WTC11 (cell line): Measurements from ENCODE around the gene ANTKMT.

ENCODE experiments used
- CBFB ChIP-seq: sonication (generic); formaldehyde crosslinking; IDR thresholded peaks from 2 replicates; pipeline ENCODE4 v1.8.1; 2022; ENCODE audit warnings: mild to moderate bottlenecking, low read depth, missing genetic modification reagents
- CREB1 ChIP-seq: sonication (generic); formaldehyde crosslinking; IDR thresholded peaks from 2 replicates; pipeline ENCODE4 v1.8.0; 2023; ENCODE audit warnings: mild to moderate bottlenecking, missing genetic modification reagents
- NFYB ChIP-seq: sonication (generic); formaldehyde crosslinking; conservative IDR thresholded peaks from 2 replicates; pipeline ENCODE4 v1.8.0; 2022; ENCODE audit warnings: low read depth, missing genetic modification reagents
- TF ChIP-seq, protein P1 (sequence below): sonication (generic); formaldehyde crosslinking; IDR thresholded peaks from 2 replicates; pipeline ENCODE4 v1.8.1; 2023; ENCODE audit warnings: mild to moderate bottlenecking, missing genetic modification reagents, moderate library complexity
- TF ChIP-seq, protein P2 (sequence below): fragments of 250-450 bp; sonication (Bioruptor Pico); IDR thresholded peaks from 2 replicates; pipeline ENCODE4 v1.9.0; 2021; ENCODE audit warnings: mild to moderate bottlenecking

DNA sequence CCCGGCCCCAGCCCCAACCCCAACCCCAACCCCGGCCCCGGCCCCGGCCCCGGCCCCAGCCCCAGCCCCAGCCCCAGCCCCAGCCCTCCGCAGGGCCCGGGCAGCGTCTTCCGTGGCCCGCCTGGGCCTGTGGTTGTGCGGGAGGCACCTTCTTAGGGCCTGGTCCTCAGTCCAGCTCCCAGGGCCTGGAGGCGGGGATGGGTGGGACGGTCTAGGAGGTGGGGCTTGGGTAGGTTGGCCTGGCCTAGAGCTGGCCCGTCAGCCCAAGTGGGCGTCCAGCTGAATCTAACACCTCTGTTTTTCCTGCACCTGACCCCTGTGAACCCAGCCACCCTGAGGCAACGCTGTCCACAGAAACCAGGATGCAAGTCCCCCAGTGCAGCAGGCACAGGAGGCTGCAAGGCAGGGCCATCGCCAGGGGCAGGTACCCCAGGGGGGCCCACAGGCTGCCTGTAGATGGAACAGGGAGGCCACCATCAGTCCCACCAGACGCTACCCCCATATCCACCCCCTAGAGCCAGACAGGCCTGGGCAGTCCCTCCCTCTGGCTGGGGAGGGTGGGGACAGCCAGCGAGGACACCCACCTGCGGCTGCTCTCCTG, 48.3 kb downstream of the ANTKMT start:
- TF ChIP-seq CBFB (CRISPR knock-in tag) = no peak
- no peak for TF ChIP-seq CREB1 (CRISPR knock-in tag)
- TF ChIP-seq NFYB (CRISPR knock-in tag) = no peak
- TF ChIP-seq, protein P1, sequence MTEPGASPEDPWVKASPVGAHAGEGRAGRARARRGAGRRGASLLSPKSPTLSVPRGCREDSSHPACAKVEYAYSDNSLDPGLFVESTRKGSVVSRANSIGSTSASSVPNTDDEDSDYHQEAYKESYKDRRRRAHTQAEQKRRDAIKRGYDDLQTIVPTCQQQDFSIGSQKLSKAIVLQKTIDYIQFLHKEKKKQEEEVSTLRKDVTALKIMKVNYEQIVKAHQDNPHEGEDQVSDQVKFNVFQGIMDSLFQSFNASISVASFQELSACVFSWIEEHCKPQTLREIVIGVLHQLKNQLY (CRISPR knock-in tag) = no peak
- TF ChIP-seq, protein P2, sequence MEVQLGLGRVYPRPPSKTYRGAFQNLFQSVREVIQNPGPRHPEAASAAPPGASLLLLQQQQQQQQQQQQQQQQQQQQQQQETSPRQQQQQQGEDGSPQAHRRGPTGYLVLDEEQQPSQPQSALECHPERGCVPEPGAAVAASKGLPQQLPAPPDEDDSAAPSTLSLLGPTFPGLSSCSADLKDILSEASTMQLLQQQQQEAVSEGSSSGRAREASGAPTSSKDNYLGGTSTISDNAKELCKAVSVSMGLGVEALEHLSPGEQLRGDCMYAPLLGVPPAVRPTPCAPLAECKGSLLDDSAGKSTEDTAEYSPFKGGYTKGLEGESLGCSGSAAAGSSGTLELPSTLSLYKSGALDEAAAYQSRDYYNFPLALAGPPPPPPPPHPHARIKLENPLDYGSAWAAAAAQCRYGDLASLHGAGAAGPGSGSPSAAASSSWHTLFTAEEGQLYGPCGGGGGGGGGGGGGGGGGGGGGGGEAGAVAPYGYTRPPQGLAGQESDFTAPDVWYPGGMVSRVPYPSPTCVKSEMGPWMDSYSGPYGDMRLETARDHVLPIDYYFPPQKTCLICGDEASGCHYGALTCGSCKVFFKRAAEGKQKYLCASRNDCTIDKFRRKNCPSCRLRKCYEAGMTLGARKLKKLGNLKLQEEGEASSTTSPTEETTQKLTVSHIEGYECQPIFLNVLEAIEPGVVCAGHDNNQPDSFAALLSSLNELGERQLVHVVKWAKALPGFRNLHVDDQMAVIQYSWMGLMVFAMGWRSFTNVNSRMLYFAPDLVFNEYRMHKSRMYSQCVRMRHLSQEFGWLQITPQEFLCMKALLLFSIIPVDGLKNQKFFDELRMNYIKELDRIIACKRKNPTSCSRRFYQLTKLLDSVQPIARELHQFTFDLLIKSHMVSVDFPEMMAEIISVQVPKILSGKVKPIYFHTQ (CRISPR knock-in tag) = no peak
